ENCODE measurements around the gene MYO16.

DNA sequence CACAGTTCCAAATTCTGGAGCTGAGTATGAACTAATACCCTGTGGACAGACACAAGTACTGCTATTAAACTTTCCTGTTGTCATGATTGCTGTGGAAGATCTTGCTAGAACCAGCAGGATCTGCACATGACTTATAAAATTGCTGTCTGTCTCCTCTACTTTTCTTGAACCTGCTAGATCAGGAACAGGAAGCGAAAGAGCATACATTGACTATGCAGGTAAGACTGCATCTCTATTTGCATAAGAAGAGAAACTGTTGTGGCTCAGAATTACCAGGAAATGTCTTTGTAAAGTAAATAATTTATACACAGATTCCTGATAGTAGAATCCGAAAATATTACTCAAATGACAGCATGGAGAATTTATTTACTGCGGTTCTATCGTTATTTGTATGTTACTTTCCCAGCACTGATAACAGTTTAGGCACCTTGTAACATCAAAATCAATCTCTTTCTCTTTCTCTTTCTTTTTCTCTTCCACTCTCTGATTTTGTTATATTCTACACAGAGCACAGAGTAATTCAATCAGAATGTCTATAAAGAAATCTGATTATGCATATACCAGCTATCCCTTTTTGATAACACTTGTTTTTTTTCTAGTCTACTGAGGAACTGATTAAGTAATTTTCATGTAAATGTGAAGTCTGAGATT is 226.5 kb downstream of the MYO16 start:
- TF ChIP-seq EZH2phosphoT487 (IDR thresholded peaks at IDR 0.05; ENCODE audit: low read depth, severe bottlenecking, unreplicated experiment) (no peak), EZH2 (IDR thresholded peaks at IDR 0.05; ENCODE audit: borderline replicate concordance) (no peak)
- TF ChIP-seq, protein P1, sequence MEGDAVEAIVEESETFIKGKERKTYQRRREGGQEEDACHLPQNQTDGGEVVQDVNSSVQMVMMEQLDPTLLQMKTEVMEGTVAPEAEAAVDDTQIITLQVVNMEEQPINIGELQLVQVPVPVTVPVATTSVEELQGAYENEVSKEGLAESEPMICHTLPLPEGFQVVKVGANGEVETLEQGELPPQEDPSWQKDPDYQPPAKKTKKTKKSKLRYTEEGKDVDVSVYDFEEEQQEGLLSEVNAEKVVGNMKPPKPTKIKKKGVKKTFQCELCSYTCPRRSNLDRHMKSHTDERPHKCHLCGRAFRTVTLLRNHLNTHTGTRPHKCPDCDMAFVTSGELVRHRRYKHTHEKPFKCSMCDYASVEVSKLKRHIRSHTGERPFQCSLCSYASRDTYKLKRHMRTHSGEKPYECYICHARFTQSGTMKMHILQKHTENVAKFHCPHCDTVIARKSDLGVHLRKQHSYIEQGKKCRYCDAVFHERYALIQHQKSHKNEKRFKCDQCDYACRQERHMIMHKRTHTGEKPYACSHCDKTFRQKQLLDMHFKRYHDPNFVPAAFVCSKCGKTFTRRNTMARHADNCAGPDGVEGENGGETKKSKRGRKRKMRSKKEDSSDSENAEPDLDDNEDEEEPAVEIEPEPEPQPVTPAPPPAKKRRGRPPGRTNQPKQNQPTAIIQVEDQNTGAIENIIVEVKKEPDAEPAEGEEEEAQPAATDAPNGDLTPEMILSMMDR (IDR thresholded peaks at IDR 0.05; ENCODE audit: poor library complexity): no peak

All from hepatocyte (in vitro differentiated cells).